Epithelial cell of proximal tubule (primary cell): ENCODE results near the gene GSC2. TPM values are rescaled to one million over a fixed set of nuclear protein-coding genes. Genes with fewer than 3 reads are reported as not detected.
"Not testable (repeated sequence)": the region's sequence is repeated elsewhere in the genome, so short reads cannot be mapped to it uniquely, and the experiment has no call there.

Experiments
- DNase-seq: peaks from one replicate; pipeline ENCODE4 v3.0.0-alpha.2; 2011; ENCODE audit warnings: low read depth
- H3K4me3 ChIP-seq: 2 replicates; pipeline ENCODE4 v1.5.1; 2011; ENCODE audit warnings: low read depth, mild to moderate bottlenecking, low read length
- CTCF ChIP-seq: conservative IDR thresholded peaks from 2 replicates; pipeline ENCODE4 v1.5.1; 2012; ENCODE audit warnings: low read depth, mild to moderate bottlenecking, low read length
- total RNA-seq: library from RNA; depleted of rRNA; stranded (reverse); fragments of >200 nt; gene quantifications from 2 replicates; pipeline ENCODE4 v1.2.3, GENCODE V29; 2015

GSC2 gene
- total RNA-seq, 1 donor from 2014 or later: not detected

- no peak for DNase-seq
- H3K4me3 ChIP-seq: no peak overlapping the region
- TF ChIP-seq CTCF: no peak
Measured at GRCh38 chr22:19167106-19167869, 17.2 kb upstream of the GSC2 start.

GRCh38 chr22:19166421-19166820 lies 16.3 kb upstream of the GSC2 start:
- DNase-seq: no peak
- TF ChIP-seq CTCF: no peak
- no peak overlapping the region for H3K4me3 ChIP-seq

- no peak for DNase-seq
- H3K4me3 ChIP-seq: no peak overlapping the region
- no peak for TF ChIP-seq CTCF
Measured at GRCh38 chr22:19164425-19164824, 14.3 kb upstream of the GSC2 start.

GRCh38 chr22:19158649-19159048 lies 8.6 kb upstream of the GSC2 start:
- H3K4me3 ChIP-seq, DNase-seq: not testable (repeated sequence)

GRCh38 chr22:19156109-19156508 lies 6.0 kb upstream of the GSC2 start:
- not testable (repeated sequence) for DNase-seq, H3K4me3 ChIP-seq

GRCh38 chr22:19152942-19153883 lies 3.1 kb upstream of the GSC2 start:
- no peak overlapping the region for H3K4me3 ChIP-seq
- TF ChIP-seq CTCF: no peak
- DNase-seq: no peak

GRCh38 chr22:19151329-19152191 lies 1.5 kb upstream of the GSC2 start:
- no peak overlapping the region for H3K4me3 ChIP-seq
- no peak for DNase-seq
- TF ChIP-seq CTCF: no peak
